SK-MEL-5 (cell line): ENCODE measurements around the gene SYNGR2. TPM values are rescaled to one million over a fixed set of nuclear protein-coding genes. Genes with fewer than 3 reads are reported as not detected.

Source experiments
- DNase-seq: peaks from one replicate; pipeline ENCODE4 v3.0.0-alpha.2; 2016; ENCODE audit warnings: low read depth, low spot score
- in situ Hi-C: cut with HindIII; loops from 2 replicates; pipeline ENCODE4 v1.10.0; 2016; ENCODE audit warnings: low sequenced_read_pairs, high pct_unique_total_duplicates, low pct_unique_long_range_greater_than_20kb
- total RNA-seq: library from RNA; depleted of rRNA; stranded (reverse); fragments of >200 nt; shearing (Covaris generic); gene quantifications from 2 replicates; pipeline ENCODE4 v1.2.3, GENCODE V29; 2014

The SYNGR2 gene
- total RNA-seq, 1 experiment from 2014 or later = 68.5 TPM

DNA sequence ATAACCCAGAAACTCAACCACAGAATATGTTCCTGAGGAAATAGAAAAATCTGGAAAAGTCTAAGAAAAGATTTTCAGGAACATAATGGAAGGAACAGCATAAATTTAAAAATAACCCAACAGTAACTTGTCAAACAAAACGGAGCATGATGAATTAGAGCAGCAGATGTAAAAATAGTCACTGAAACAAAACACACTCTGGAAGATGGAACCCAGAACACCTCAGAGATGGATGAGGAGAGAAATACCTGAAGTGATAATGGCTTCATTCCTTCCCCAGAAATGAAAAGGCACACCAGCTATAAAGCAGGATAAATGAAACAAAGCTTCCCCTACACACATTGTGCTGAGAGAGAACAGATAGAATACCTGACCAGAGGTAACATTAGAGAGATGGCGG, 12.1 kb downstream of the SYNGR2 start:
- DNase-seq = no peak
- in situ Hi-C loops = no loop called here

- no peak for DNase-seq
- in situ Hi-C loops = no loop called here
These were observed 14.1 kb downstream of the SYNGR2 start for GRCh38 chr17:78182504-78182903.

GRCh38 chr17:78183916-78184315, 15.5 kb downstream of the SYNGR2 start:
- DNase-seq = no peak
- in situ Hi-C loops = no loop called here

DNA sequence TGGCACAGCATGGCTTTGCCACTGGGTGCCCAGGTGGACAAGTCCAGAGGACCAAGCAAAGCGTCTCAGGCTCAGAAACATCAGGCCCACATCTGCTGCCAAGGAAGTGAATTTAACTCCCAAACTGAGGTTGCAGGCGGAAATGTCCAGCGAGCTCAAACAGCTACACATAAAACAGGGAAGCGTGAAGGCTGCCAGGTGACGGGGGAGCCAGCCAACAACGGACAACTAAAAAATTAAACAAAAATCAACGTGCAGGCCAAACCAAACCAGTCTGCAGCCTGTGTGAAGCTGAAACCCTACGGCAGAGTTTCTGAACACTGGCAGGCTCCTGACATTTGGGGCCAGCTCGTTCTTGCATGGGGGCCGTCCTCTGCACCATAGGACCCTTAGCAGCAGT, 16.0 kb downstream of the SYNGR2 start:
- in situ Hi-C loops = no loop called here
- DNase-seq = no peak

DNA sequence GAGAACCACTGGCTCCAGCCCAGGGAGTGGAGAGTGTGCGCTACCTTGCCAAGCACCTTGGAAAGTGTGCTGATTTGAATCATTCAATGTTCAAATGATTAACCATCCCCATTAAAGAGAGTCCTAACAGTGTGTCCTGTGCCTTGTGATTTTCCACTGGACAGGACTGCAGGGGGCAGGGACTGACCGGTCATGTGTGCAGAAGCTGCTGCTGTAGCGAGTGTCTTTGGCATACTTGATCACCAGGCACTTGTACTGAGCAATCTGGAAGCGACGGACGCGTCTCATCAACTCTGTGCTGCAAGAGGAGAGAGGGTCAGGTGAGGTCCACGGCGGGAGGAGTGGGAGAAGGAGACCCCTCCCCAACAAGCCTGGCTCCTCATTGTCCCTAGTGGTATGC, 16.5 kb downstream of the SYNGR2 start:
- in situ Hi-C loops = no loop called here
- DNase-seq = no peak

GRCh38 chr17:78185981-78186691, 17.8 kb downstream of the SYNGR2 start:
- peak; percentile 47 for DNase-seq
- in situ Hi-C loops = no loop called here

GRCh38 chr17:78186692-78187595, 18.6 kb downstream of the SYNGR2 start, which contains the start of the genes AFMID and TK1:
Gene AFMID, plus strand, starts transcription at chr17:78187362. Its CDS starts 9 bp downstream, at chr17:78187371.
Gene TK1, minus strand, starts transcription at chr17:78187052. Its CDS starts 58 bp downstream, at chr17:78186994.
- in situ Hi-C loops = no loop called here
- peak; percentile 100 for DNase-seq

DNA sequence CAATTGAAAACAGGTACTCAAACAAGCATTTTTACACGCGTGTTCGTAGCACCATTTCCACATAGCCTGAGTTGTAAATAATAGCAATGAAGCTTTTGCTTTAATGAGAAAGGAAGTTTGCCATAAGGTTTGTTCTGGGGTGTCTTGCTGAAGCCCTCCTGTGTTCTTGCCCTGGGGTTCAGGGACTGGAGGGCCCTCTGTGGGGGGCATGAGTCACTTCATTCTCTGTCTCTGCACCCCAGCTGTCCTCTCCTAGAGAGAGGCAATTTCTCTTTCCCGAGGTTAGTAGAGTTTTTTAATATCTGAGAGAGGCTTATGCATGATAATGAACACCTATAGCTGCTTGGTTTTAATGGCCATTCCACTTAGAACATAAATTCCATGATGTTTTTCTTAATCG, 28.3 kb downstream of the SYNGR2 start:
- in situ Hi-C loops = no loop called here
- no peak for DNase-seq

DNA sequence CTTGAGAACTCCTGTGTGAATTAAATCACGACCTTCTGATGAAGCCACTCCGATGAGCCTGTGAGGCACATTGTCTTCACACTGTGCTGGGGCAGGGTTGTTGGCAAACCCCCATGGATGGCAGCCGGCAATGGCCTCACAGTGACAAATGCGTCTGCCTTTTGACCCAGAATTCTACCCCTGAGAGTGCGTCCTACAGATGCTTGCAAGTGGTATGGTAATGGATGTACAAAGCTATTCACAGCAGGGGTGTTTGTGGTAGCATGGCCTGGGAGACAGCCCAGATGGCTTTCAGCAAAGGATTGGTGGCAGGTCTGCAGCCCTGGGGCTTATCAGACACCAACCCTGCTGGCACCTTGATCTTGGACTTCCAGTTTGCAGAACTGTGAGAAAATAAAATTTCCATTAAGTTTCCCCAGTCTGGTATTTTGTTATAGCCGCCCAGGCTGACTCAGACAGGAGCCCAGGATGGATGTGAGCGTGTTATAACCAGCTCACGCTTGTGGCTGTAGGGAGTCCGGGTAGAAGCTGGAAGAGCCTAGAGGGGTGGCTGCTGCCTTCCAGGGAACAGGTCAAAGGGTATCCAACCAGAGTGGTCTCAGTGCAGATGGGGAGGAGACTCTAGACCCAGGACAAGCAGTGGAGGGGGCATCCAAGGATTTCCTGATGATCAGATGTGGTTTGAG, 28.9 kb downstream of the SYNGR2 start:
- DNase-seq = no peak
- in situ Hi-C loops = no loop called here

DNA sequence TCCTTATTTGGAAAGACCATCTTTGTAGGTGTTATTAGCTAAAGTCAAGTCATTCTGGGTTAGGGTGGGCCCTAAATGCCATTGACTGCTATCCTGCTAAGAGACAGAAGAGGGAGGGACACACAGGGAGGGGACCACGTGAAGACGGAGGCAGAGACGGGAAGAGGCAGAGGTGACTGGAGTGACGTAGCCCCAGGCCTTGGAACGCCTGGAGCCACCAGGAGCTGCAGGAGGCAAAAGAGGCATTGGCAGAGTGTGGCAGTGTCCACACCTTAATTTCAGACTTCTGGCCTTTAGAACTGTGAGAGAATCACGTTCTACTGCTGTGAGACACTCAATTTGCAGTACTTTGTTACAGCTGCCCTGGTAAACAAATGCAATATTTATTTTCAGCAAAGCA, 32.1 kb downstream of the SYNGR2 start:
- no peak for DNase-seq
- in situ Hi-C loops = no loop called here

GRCh38 chr17:78202666-78203065, 34.3 kb downstream of the SYNGR2 start:
- in situ Hi-C loops = no loop called here
- DNase-seq = no peak

GRCh38 chr17:78204387-78205123, 36.2 kb downstream of the SYNGR2 start:
- in situ Hi-C loops = no loop called here
- no peak for DNase-seq

GRCh38 chr17:78205124-78205775, 36.9 kb downstream of the SYNGR2 start:
- in situ Hi-C loops = no loop called here
- DNase-seq = no peak

- in situ Hi-C loops = no loop called here
These were observed 37.9 kb downstream of the SYNGR2 start for GRCh38 chr17:78206298-78206697.

GRCh38 chr17:78208486-78208885, 40.1 kb downstream of the SYNGR2 start:
- in situ Hi-C loops = no loop called here
- DNase-seq = peak; percentile 41

More at GRCh38 chr17:78206298-78206697, 37.9 kb downstream of the SYNGR2 start:
- DNase-seq = peak; percentile 57

DNA sequence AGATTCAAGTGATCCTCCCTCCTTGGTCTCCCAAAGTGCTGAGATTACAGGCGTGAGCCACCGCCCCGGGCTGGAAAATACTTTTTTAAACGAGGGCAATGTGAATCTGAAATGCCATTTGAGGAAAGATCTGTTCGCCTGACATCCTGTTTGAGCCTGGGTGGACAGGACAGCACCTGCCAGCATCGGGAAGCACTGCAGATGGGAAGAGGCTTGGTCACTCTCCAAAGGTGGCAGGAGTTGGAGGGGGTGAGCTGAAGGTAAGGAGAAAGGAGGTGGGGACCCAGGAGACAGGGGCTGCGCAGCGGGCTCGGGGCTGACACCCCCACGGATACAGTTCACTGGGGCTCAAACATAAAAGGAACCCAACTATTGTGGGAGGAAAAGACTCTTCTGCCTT, 41.7 kb downstream of the SYNGR2 start:
- in situ Hi-C loops = no loop called here
- no peak for DNase-seq

- in situ Hi-C loops = no loop called here
These were observed 42.7 kb downstream of the SYNGR2 start for GRCh38 chr17:78211032-78211431.

More at GRCh38 chr17:78211032-78211431, 42.7 kb downstream of the SYNGR2 start:
- no peak for DNase-seq
